ENCODE data around the gene EXOSC3. TPM values are rescaled to one million over a fixed set of nuclear protein-coding genes. Genes with fewer than 3 reads are reported as not detected.

The EXOSC3 gene
- 68.7 and 98.1 TPM in 2 replicates for total RNA-seq (2016; rRNA removed; fragmentation: Illumina TruSeq; extraction: Trizol)
- total RNA-seq (2016; cell fraction: cytosol; rRNA removed; fragmentation: Illumina TruSeq; extraction: Trizol; ENCODE audit: low read depth), result 16.9 and 18.1 TPM in 2 replicates
- 74.8 and 108 TPM in 2 replicates for total RNA-seq (2016; cell fraction: insoluble cytoplasmic fraction; rRNA removed; fragmentation: Illumina TruSeq; extraction: Trizol)
- total RNA-seq (2016; cell fraction: membrane; rRNA removed; fragmentation: Illumina TruSeq; extraction: Trizol), result 26.9 and 30.0 TPM in 2 replicates
- total RNA-seq (2016; cell fraction: nucleus; rRNA removed; fragmentation: Illumina TruSeq; extraction: Trizol), result 36.8 and 38.1 TPM in 2 replicates
- 12.0 and 17.5 TPM in 2 replicates for polyA plus RNA-seq (2011; rRNA removed)
- polyA plus RNA-seq (2011; cell fraction: cytosol; rRNA removed), result 17.7 and 19.6 TPM in 2 replicates
- polyA plus RNA-seq (2011; cell fraction: nucleus; rRNA removed), result 19.9 and 35.1 TPM in 2 replicates
- polyA plus RNA-seq (2012), result 20.1 and 33.0 TPM in 2 replicates
- polyA plus RNA-seq (2016; cell fraction: cytosol; fragmentation: Illumina TruSeq; extraction: Trizol; ENCODE audit: low read depth), result 18.6 and 21.1 TPM in 2 replicates
- polyA plus RNA-seq (2016; cell fraction: insoluble cytoplasmic fraction; fragmentation: Illumina TruSeq; extraction: Trizol; ENCODE audit: low read depth), result 115 and 129 TPM in 2 replicates
- 21.5 and 24.3 TPM in 2 replicates for polyA plus RNA-seq (2016; cell fraction: membrane; fragmentation: Illumina TruSeq; extraction: Trizol; ENCODE audit: low read depth)
- 42.9 and 51.0 TPM in 2 replicates for polyA plus RNA-seq (2016; cell fraction: nucleus; fragmentation: Illumina TruSeq; extraction: Trizol; ENCODE audit: insufficient read depth, low read depth)
- polyA minus RNA-seq (2011; rRNA and poly(A)+ RNA removed; ENCODE audit: low replicate concordance), result 22.5 and 25.4 TPM in 2 replicates
- 18.1 and 24.0 TPM in 2 replicates for polyA minus RNA-seq (2011; cell fraction: cytosol; rRNA and poly(A)+ RNA removed)
- polyA minus RNA-seq (2011; cell fraction: nucleus; rRNA and poly(A)+ RNA removed), result 78.7 and 105 TPM in 2 replicates
- percentile 97 among the genes with signal in this experiment for Bru-seq, nascent RNA
- percentile 97 among the genes with signal in this experiment for BruChase-seq, experiment 1, labeled RNA remaining after a 6-hour chase
- BruChase-seq, experiment 2, labeled RNA remaining after a 2-hour chase, result percentile 98 among the genes with signal in this experiment
- long read RNA-seq, experiment 1, transcript EXOSC3-201 (4 exons, 1,806 nt), result major isoform, 58 of 74 reads
- long read RNA-seq, experiment 1, transcript EXOSC3-202 (3 exons, 768 nt), result minor isoform, 11 of 74 reads
- long read RNA-seq, experiment 1, partial matches to known transcripts, result 0 of 74 reads
- long read RNA-seq, experiment 1, other reads (novel, unspliced or antisense), result 4 of 74 reads
- long read RNA-seq, experiment 2, transcript EXOSC3-201 (4 exons, 1,806 nt), result major isoform, 49 of 67 reads
- long read RNA-seq, experiment 2, partial matches to known transcripts, result 4 of 67 reads
- long read RNA-seq, experiment 2, other reads (novel, unspliced or antisense), result 10 of 67 reads

DNA sequence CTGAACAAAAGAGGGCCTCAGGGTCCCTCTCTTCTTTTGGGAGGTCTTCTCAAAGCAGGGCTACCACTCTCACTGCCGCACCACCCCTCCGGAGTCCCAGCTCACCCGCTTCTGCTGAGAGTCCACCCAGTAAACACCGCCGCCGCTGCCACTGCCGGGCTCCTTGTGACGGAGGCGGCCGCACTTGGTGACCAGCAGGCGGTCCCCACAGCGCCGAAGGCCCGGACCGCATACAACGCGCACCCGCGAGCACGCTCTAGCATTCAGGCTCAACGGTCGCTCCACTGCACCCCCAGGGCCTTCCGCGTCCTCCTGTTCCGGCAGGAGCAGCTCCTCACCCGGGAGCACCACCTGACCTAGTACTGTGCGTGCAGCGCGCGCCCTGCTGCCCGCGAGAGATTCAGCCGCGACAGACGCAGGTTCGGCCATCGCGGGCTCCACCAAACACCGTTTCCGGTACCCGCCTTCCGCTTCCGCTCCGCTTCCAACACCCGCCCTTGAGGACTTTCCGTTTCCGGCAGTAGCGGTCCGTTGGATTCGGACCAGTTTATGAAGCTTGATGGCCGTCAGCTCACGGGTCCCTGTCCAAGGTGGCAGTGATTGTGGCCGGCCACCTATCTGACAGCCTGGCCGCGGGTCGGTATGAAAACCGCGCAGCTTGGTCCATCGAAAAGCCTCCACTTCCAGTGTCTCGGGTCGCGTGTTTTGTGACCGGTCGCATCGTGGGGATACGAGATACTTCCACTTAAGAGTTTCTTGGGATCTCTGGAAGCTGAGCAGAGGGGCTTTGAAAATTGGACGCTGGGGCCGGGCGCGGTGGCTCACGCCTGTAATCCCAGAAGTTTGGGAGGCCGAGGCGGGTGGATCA, at the start of gene EXOSC3:
Gene EXOSC3, minus strand, starts transcription at position 449 of the 868 bp plus-strand sequence. Its CDS starts 20 bp downstream, at position 429.
- BruUV-seq (replicated peaks), result no TSS peak
- intact Hi-C loops (cut with micrococcal nuclease; ENCODE audit: unreplicated experiment) (loop anchor here (1.0 to 10.0 kb wide), 3 partner anchors 15 to 300 kb away; partner anchors contain the start of genes DCAF10, POLR1E and SLC25A51), in situ Hi-C loops (cut with HindIII; ENCODE audit: extremely low pct_ligation_motif_present, low pct_unique_long_range_greater_than_20kb) (no loop called here)
- TF ChIP-seq DR1 (CRISPR knock-in tag; IDR thresholded peaks at IDR 0.05) (peak; percentile 70), ZNF251 (CRISPR knock-in tag; IDR thresholded peaks at IDR 0.05) (no peak), MEF2D (CRISPR knock-in tag; IDR thresholded peaks at IDR 0.05) (peak; percentile 88), ZNF562 (CRISPR knock-in tag; IDR thresholded peaks at IDR 0.05; ENCODE audit: borderline replicate concordance) (no peak), ZNF558 (CRISPR knock-in tag; IDR thresholded peaks at IDR 0.05; ENCODE audit: borderline replicate concordance) (no peak), FOXO1 (CRISPR knock-in tag; IDR thresholded peaks at IDR 0.05) (no peak)
- TF ChIP-seq, protein P1, sequence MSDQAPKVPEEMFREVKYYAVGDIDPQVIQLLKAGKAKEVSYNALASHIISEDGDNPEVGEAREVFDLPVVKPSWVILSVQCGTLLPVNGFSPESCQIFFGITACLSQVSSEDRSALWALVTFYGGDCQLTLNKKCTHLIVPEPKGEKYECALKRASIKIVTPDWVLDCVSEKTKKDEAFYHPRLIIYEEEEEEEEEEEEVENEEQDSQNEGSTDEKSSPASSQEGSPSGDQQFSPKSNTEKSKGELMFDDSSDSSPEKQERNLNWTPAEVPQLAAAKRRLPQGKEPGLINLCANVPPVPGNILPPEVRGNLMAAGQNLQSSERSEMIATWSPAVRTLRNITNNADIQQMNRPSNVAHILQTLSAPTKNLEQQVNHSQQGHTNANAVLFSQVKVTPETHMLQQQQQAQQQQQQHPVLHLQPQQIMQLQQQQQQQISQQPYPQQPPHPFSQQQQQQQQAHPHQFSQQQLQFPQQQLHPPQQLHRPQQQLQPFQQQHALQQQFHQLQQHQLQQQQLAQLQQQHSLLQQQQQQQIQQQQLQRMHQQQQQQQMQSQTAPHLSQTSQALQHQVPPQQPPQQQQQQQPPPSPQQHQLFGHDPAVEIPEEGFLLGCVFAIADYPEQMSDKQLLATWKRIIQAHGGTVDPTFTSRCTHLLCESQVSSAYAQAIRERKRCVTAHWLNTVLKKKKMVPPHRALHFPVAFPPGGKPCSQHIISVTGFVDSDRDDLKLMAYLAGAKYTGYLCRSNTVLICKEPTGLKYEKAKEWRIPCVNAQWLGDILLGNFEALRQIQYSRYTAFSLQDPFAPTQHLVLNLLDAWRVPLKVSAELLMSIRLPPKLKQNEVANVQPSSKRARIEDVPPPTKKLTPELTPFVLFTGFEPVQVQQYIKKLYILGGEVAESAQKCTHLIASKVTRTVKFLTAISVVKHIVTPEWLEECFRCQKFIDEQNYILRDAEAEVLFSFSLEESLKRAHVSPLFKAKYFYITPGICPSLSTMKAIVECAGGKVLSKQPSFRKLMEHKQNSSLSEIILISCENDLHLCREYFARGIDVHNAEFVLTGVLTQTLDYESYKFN (CRISPR knock-in tag; conservative IDR thresholded peaks at IDR 0.05), result peak; percentile 37; the same call in 1 of the 2 replicates

More for the DNA sequence above, at the start of gene EXOSC3:
- peak; percentile 92 for DNase-seq (ENCODE audit: low spot score)
- H3K27me3 ChIP-seq (ENCODE audit: control insufficient read depth in 1 of 2, insufficient read depth in 2 of 2, low read length in 2 of 2), result no peaks in the 10 kb centered on the region
- no peak within 1 kb of the TSS for H2AFZ ChIP-seq (ENCODE audit: low read length)
- H3K9me3 ChIP-seq (ENCODE audit: low read length), result no peaks in the 10 kb centered on the region
- peak within 1 kb of the TSS; percentile 91 for H3K9ac ChIP-seq (ENCODE audit: insufficient read depth, low read depth, low read length)
- peaks cover 33% of the 10 kb centered on the region for H3K79me2 ChIP-seq (ENCODE audit: insufficient read depth, low read length)
- FAIRE-seq, result peak; percentile 50
- WGBS (ENCODE audit: low lambda C conversion rate), result 0% methylated on average over 13 of the region's 73 CpGs
- peaks cover 40% of the 10 kb centered on the region for H3K4me1 ChIP-seq (ENCODE audit: insufficient read depth, low read length)
- H3K27ac ChIP-seq (ENCODE audit: extremely low read length, insufficient read depth, low read length), result peak within 1 kb of the TSS; percentile 87
- CTCF ChIA-PET (ENCODE audit: low intra/inter-chr PET ratio, low total read pairs), result interaction anchor here (1.3 kb wide), 1 partner anchor 17 kb away, joined by 4 read pairs; the partner anchor contains the start of gene DCAF10
- H3K36me3 ChIP-seq (replicated peaks in 1 of 2; ENCODE audit: control insufficient read depth in 1 of 2, insufficient read depth in 2 of 2, low read length in 2 of 2), result peaks cover 6 to 34% of the 10 kb centered on the region in 2 experiments; a peak in 4 of 5 replicates
- peak within 1 kb of the TSS; percentile 81 to 95 (median 95) for H3K4me3 ChIP-seq (replicated peaks in 1 of 3; ENCODE audit: insufficient read depth in 1 of 3, low read depth in 2 of 3, low read length in 3 of 3)
- POLR2A ChIA-PET, result interaction anchor here (0.6 to 2.0 kb wide), 15 partner anchors 8 to 319 kb away, joined by 3 to 29 read pairs (median 5); partner anchors contain the start of genes DCAF10, POLR1E, TOMM5 and TRMT10B
- peak; percentile 96 for ATAC-seq
- H4K20me1 ChIP-seq (ENCODE audit: insufficient read depth, low read length), result peaks cover 3% of the 10 kb centered on the region; the same call in 1 of the 2 replicates
- H3K4me2 ChIP-seq (ENCODE audit: low read depth, low read length), result peak within 1 kb of the TSS; percentile 84
